Liver (tissue), 9 donors: Measurements from ENCODE around the gene CELA3B. TPM values are rescaled to one million over a fixed set of nuclear protein-coding genes. Genes with fewer than 3 reads are reported as not detected.

Experiments used
- DNase-seq: peaks from one replicate; pipeline ENCODE4 v3.0.0-alpha.2; 2017; ENCODE audit warnings: low spot score
- H3K27ac ChIP-seq, 2 donors: one replicate each; pipeline ENCODE4 v1.7.0; 2013; ENCODE audit warnings: inconsistent platforms in 2 of 2, low read length in 2 of 2, control low read depth in 1 of 2, low read depth in 1 of 2, mild to moderate bottlenecking in 1 of 2
- H3K27me3 ChIP-seq, 4 donors: one replicate each; pipeline versions ENCODE4 v1.6.1 to v1.7.0; 2013; ENCODE audit warnings: low read length in 3 of 4, inconsistent platforms in 1 of 4, mild to moderate bottlenecking in 1 of 4, moderate library complexity in 1 of 4; ENCODE audit not compliant: control insufficient read depth in 4 of 4, insufficient read depth in 4 of 4
- H3K36me3 ChIP-seq, 4 donors: one replicate each; pipeline versions ENCODE4 v1.6.1 to v1.7.0; 2013; ENCODE audit warnings: low read length in 3 of 4, mild to moderate bottlenecking in 3 of 4, low read depth in 1 of 4, moderate library complexity in 1 of 4; ENCODE audit not compliant: control insufficient read depth in 4 of 4, insufficient read depth in 3 of 4
- H3K4me1 ChIP-seq, 4 donors: one replicate each; pipeline versions ENCODE4 v1.6.1 to v1.7.0; 2013; ENCODE audit warnings: low read length in 3 of 4, mild to moderate bottlenecking in 3 of 4, moderate library complexity in 1 of 4; ENCODE audit not compliant: control insufficient read depth in 4 of 4, insufficient read depth in 4 of 4
- H3K4me3 ChIP-seq, 3 donors: one replicate each; pipeline versions ENCODE4 v1.6.1 to v1.7.0; 2013; ENCODE audit warnings: low read length in 3 of 3, control low read depth in 1 of 3, low read depth in 1 of 3, mild to moderate bottlenecking in 1 of 3
- H3K9ac ChIP-seq, 2 donors: one replicate each; pipeline ENCODE4 v1.7.0; 2013; ENCODE audit warnings: low read length in 2 of 2, mild to moderate bottlenecking in 2 of 2, moderate library complexity in 2 of 2, control low read depth in 1 of 2, low read depth in 1 of 2
- H3K9me3 ChIP-seq, 4 donors: one replicate each; pipeline versions ENCODE4 v1.6.1 to v1.7.0; 2013; ENCODE audit warnings: low read length in 3 of 4; ENCODE audit not compliant: control insufficient read depth in 4 of 4
- EGR1 ChIP-seq, 2 donors: IDR thresholded peaks; 2 replicates each; pipeline ENCODE4 v1.6.1; 2016 to 2018; ENCODE audit warnings: antibody characterized with exemption in 2 of 2, low read depth in 2 of 2
- FOXA1 ChIP-seq: IDR thresholded peaks from 2 replicates; pipeline ENCODE4 v1.6.1; 2016; ENCODE audit warnings: antibody characterized with exemption
- FOXA2 ChIP-seq: IDR thresholded peaks from 2 replicates; pipeline ENCODE4 v1.6.1; 2016; ENCODE audit warnings: antibody characterized with exemption
- GABPA ChIP-seq, 2 donors: IDR thresholded peaks in 1 of 2; conservative IDR thresholded peaks in 1 of 2; 2 replicates each; pipeline ENCODE4 v1.6.1; 2016; ENCODE audit warnings: antibody characterized with exemption in 2 of 2, mild to moderate bottlenecking in 1 of 2, moderate library complexity in 1 of 2
- NR2F2 ChIP-seq: IDR thresholded peaks from 2 replicates; pipeline ENCODE4 v1.6.1; 2016; ENCODE audit warnings: antibody characterized with exemption
- TAF1 ChIP-seq: conservative IDR thresholded peaks from 2 replicates; pipeline ENCODE4 v1.6.1; 2016; ENCODE audit warnings: antibody characterized with exemption, mild to moderate bottlenecking
- YY1 ChIP-seq: IDR thresholded peaks from 2 replicates; pipeline ENCODE4 v1.6.1; 2016; ENCODE audit warnings: antibody characterized with exemption, mild to moderate bottlenecking
- WGBS: extraction: QIAGEN DNeasy Blood & Tissue Kit; methylation state at CpG from one replicate; pipeline ENCODE4 v1.1.7; 2013; 5-methylcytosine and 5-hydroxymethylcytosine counted together
- polyA plus RNA-seq, 2 donors: library from polyadenylated mRNA; stranded (reverse) in 1 of 2; unstranded in 1 of 2; fragments of 200-250 nt in 1 of 2; fragments of >200 nt in 1 of 2; fragmentation: Nextera tagmentation in 1 of 2; extraction: Ambion mirVana in 1 of 2; gene quantifications; one replicate each; pipeline versions ENCODE4 v1.2.1 to v1.2.3, GENCODE V29; 2013 to 2015
- total RNA-seq, 2 donors: library from RNA; depleted of rRNA; stranded (reverse); fragments of >200 nt; gene quantifications; one replicate each; pipeline ENCODE4 v1.2.3, GENCODE V29; 2014
- TF ChIP-seq, protein P1 (sequence below): IDR thresholded peaks from 2 replicates; pipeline ENCODE4 v1.6.1; 2016; ENCODE audit warnings: antibody characterized with exemption, mild to moderate bottlenecking
- TF ChIP-seq, protein P2 (sequence below): IDR thresholded peaks from 2 replicates; pipeline ENCODE4 v1.6.1; 2016; ENCODE audit warnings: antibody characterized with exemption
- TF ChIP-seq, protein P3 (sequence below): IDR thresholded peaks from 2 replicates; pipeline ENCODE4 v1.6.1; 2016; ENCODE audit warnings: antibody characterized with exemption
- donor health status: healthy.
- donor health status: healthy.
- donor health status: healthy.
- donor health status: healthy.
- donor health status: healthy.

Gene CELA3B
- total and polyA plus RNA-seq, 4 donors, result not detected

DNA sequence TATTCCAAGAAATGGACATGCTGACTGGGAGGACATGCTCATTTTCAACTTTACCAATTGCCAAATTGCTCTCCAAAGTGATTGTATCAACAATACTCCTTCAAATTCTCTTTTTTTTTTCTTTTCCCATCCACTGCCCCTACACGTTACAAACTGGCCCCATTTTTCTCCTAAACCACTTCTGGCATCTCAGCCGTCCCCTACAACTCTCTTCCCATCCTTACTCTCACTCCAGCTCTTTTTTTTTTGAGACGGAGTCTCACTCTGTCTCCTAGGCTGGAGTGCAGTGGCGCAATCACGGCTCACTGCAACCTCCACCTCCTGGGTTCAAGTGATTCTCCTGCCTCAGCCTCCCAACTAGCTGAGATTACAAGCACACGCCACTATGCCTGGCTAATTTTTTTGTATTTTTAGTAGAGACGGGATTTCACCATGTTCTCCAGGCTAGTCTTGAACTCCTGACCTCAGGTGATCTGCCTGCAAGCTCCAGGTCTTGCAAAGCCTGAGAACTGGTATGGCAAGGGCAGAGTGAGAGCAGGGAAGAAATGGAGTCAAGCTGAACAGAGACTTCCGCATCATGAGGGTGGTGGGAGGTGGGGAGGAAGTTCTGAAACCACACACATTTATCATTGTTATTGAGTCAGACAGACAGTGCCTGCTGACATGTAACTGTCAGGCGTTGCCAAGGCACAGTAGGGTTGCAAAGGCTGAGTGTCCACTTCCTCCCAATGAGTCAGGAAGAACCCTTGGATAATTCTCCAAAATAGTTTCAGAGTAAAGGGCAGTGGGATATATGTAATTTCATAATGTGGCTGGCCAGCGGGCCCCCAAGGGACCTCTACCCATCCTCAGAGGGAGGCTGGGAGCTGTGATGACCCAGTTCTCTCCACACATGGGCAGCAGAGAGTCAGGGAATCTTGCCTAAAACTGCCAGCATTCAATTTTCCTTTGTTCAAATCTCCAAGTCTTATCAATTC is 42.0 kb downstream of the CELA3B start:
- DNase-seq, result no peak
- Histone ChIP-seq H3K9me3 (no peaks in the 10 kb centered on the region), H3K27me3 (no peaks in the 10 kb centered on the region), H3K36me3 (no peaks in the 10 kb centered on the region), H3K4me1 (peaks cover 0 to under 1% (median 0%) of the 10 kb centered on the region in 4 donors), H3K9ac (no peak overlapping the region), H3K27ac (peak overlapping the region in 1 of 2 donors; percentile 41), H3K4me3 (no peak overlapping the region)
- TF ChIP-seq, protein P1, sequence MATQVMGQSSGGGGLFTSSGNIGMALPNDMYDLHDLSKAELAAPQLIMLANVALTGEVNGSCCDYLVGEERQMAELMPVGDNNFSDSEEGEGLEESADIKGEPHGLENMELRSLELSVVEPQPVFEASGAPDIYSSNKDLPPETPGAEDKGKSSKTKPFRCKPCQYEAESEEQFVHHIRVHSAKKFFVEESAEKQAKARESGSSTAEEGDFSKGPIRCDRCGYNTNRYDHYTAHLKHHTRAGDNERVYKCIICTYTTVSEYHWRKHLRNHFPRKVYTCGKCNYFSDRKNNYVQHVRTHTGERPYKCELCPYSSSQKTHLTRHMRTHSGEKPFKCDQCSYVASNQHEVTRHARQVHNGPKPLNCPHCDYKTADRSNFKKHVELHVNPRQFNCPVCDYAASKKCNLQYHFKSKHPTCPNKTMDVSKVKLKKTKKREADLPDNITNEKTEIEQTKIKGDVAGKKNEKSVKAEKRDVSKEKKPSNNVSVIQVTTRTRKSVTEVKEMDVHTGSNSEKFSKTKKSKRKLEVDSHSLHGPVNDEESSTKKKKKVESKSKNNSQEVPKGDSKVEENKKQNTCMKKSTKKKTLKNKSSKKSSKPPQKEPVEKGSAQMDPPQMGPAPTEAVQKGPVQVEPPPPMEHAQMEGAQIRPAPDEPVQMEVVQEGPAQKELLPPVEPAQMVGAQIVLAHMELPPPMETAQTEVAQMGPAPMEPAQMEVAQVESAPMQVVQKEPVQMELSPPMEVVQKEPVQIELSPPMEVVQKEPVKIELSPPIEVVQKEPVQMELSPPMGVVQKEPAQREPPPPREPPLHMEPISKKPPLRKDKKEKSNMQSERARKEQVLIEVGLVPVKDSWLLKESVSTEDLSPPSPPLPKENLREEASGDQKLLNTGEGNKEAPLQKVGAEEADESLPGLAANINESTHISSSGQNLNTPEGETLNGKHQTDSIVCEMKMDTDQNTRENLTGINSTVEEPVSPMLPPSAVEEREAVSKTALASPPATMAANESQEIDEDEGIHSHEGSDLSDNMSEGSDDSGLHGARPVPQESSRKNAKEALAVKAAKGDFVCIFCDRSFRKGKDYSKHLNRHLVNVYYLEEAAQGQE, result no peak
- TF ChIP-seq EGR1 (IDR thresholded peaks at IDR 0.05; ENCODE audit: low read depth in 2 of 2), result no peak
- no peak for TF ChIP-seq TAF1
- WGBS, result 63% methylated on average over 10 of the region's 10 CpGs

DNA sequence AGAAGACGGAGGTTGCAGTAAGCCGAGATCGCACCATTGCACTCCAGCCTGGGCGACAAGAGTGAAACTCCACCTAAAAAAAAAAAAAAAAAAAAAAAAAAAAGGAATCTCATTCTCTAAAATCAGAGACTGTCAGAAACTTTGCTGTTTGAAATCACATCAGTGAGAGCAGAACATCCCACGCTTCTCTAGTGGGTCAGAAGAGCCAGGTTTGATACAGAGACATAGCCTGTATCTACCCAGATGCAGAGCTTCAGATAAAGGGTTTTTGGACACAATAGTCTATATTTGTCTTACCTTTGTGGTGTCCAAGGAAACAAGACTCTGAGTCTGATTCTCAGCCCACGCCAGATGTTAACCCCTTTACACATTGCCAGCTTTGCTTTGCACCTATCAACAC is 44.2 kb downstream of the CELA3B start:
- Histone ChIP-seq H3K4me3 (no peak overlapping the region), H3K9me3 (no peaks in the 10 kb centered on the region), H3K27me3 (no peaks in the 10 kb centered on the region), H3K36me3 (no peaks in the 10 kb centered on the region), H3K4me1 (peaks cover 0 to 14% (median 3%) of the 10 kb centered on the region in 4 donors), H3K9ac (no peak overlapping the region), H3K27ac (no peak overlapping the region)
- no peak for TF ChIP-seq NR2F2
- no peak for TF ChIP-seq YY1
- TF ChIP-seq, protein P2, sequence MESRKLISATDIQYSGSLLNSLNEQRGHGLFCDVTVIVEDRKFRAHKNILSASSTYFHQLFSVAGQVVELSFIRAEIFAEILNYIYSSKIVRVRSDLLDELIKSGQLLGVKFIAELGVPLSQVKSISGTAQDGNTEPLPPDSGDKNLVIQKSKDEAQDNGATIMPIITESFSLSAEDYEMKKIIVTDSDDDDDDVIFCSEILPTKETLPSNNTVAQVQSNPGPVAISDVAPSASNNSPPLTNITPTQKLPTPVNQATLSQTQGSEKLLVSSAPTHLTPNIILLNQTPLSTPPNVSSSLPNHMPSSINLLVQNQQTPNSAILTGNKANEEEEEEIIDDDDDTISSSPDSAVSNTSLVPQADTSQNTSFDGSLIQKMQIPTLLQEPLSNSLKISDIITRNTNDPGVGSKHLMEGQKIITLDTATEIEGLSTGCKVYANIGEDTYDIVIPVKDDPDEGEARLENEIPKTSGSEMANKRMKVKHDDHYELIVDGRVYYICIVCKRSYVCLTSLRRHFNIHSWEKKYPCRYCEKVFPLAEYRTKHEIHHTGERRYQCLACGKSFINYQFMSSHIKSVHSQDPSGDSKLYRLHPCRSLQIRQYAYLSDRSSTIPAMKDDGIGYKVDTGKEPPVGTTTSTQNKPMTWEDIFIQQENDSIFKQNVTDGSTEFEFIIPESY, result no peak
- TF ChIP-seq FOXA1, result no peak
- TF ChIP-seq, protein P1, result no peak
- no peak for TF ChIP-seq GABPA (IDR thresholded peaks at IDR 0.05 in 1 of 2, conservative IDR thresholded peaks at IDR 0.05 in 1 of 2)
- TF ChIP-seq FOXA2, result no peak
- TF ChIP-seq, protein P3, sequence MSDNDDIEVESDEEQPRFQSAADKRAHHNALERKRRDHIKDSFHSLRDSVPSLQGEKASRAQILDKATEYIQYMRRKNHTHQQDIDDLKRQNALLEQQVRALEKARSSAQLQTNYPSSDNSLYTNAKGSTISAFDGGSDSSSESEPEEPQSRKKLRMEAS, result no peak
- WGBS, result 89% methylated on average over 6 of the region's 6 CpGs
- DNase-seq, result no peak
